ENCODE results near the gene KCNK1.
"Not testable (repeated sequence)": the region's sequence is repeated elsewhere in the genome, so short reads cannot be mapped to it uniquely, and the experiment has no call there.

Gene KCNK1

GRCh38 chr1:233608988-233609387 lies 4.9 kb upstream of the KCNK1 start:
- no peak for DNase-seq

DNA sequence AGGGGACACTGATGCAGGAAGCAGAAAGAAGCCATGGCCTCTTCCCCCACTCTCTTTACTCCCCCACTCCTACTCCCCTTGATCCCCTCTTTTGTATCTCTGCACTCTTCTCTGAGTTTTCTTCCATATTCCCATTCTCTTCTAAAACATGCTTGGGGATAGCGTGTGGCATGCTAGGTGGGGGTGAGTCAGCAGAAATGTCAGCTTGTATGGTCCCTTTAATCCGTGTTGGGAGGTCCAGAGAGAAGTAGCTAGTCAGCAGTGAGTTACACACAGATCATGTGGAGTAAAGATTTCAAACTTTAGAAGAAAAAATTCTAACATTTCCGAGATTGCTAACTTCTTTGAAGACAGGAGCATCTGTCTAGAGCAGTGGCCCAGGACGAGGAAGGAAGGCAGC lies 4.0 kb upstream of the KCNK1 start:
- no peak for DNase-seq

- DNase-seq: no peak
These were observed 3.3 kb upstream of the KCNK1 start for GRCh38 chr1:233610628-233611027.

- not testable (repeated sequence) for DNase-seq
These were observed 2.5 kb upstream of the KCNK1 start for GRCh38 chr1:233611363-233611762.

- DNase-seq: no peak
These were observed 352 bp downstream of the KCNK1 start for GRCh38 chr1:233614173-233614742.

DNA sequence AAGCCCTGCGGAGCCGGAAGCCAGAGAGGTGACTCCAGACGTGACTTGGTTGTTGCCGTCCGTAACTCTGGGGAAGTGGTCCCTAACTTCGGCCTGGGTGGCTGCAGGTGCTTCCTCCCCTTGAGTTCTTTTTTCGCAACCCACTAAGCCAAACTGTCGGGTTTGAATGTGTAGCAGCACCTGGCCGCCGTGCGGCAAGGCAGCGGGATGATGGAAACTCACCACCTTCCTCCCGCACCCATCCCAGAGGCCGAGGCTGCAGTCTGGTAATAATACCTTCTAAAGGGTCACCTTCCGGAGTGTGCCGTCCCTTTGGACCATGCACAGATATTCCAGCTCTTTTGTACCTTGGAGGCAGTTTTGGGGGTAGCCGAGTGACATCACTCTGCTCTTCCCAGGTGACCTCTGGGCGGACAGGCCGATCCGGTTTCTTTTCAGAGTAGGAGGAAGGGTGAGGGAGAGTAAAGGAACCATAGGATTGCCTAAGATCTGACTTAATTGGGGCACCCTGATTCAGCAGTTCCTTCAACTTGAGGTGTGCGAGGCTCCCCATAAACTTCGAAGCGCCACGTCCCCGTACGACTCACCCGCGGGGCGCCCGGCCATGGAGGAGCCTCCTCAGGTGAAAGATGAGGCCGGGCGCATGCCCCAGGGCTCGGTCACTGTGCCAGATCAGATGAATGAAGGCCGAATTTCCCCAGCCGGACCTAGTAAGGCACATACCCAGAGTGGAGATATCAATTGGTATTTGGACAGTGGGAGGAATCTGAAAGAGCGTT lies 1.0 kb downstream of the KCNK1 start:
- DNase-seq: no peak

GRCh38 chr1:233615571-233615970 lies 1.7 kb downstream of the KCNK1 start:
- no peak for DNase-seq

DNA sequence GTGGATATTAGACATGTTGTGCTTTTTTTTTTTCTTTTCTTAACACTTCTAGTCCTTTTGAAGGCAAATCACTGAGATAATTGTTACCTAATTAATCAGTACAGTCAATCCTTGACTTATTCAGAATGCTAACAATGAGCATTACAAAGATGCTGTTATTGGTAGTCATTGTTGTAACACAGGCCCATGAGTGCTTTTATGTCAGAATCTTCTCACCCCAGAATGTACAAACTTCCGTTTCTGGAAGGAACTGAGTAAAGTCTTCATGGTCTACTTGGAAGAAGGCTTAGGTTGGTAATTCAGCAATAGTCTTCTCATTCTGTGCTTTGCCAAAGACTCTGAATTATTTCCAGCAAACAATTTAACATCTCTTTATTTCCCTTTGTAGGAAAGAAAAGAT lies 3.1 kb downstream of the KCNK1 start:
- no peak for DNase-seq

GRCh38 chr1:233619414-233619813 lies 5.5 kb downstream of the KCNK1 start:
- not testable (repeated sequence) for DNase-seq

DNA sequence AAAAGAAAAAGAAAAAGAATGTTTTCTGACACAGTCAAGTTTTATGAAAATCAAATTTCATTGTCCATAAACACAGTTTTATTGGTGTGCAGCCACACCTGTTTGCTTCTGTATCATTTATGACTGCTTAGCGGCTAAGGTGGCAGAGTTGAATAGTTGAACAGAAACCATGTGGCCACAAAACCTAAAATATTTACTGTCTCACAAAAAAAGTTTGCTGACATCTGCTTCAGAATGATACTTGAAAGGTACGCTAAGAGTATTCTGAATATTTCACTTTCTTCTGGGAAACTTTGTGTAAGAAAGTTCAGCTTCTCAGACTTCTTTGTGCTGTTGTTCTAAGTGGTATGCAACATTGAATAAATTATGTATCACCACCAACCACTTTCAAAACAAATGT lies 6.2 kb downstream of the KCNK1 start:
- DNase-seq: no peak

DNA sequence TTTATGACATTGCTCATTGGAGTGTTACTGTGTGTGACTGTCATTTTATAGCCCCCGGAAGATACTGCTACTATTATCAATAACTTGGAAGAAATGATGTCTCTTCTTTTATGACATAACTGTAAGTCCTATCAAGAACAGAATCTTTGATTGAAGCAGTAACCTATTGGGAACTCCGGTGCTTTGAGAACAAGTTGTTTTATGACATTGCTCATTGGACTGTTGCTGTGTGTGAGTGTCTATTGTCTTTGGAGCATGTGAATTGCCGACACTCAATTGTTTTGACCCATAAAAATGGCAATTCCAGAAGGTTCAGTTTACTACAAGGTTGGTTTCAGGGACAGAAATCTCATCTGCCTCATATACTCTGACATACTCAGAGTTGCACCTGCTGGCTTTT lies 8.0 kb downstream of the KCNK1 start:
- DNase-seq: no peak

DNA sequence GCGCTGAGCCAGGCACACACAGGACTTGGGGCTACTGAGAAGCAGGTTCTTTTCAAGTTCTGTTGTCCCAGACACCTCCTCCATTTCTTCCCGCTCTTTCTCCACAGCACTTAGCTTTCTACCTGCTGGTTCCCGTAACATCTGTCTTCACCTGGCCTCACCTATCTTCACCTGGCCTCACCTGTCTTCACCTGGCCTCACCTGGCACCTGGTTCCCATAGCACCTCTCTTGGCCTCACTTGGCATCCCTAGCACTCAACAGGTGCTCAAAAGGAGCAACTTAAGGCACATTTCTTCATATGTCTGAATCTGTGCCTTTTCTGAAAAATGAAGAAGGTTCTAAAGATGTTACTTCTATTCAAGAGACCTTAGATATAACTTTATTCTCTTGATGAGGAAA lies 10.4 kb downstream of the KCNK1 start:
- no peak for DNase-seq

- no peak for DNase-seq
These were observed 11.2 kb downstream of the KCNK1 start for GRCh38 chr1:233625087-233625486.

GRCh38 chr1:233625510-233625981 lies 11.6 kb downstream of the KCNK1 start:
- DNase-seq: no peak

GRCh38 chr1:233627376-233627775 lies 13.5 kb downstream of the KCNK1 start:
- DNase-seq: no peak

GRCh38 chr1:233627823-233628222 lies 13.9 kb downstream of the KCNK1 start:
- DNase-seq: no peak

DNA sequence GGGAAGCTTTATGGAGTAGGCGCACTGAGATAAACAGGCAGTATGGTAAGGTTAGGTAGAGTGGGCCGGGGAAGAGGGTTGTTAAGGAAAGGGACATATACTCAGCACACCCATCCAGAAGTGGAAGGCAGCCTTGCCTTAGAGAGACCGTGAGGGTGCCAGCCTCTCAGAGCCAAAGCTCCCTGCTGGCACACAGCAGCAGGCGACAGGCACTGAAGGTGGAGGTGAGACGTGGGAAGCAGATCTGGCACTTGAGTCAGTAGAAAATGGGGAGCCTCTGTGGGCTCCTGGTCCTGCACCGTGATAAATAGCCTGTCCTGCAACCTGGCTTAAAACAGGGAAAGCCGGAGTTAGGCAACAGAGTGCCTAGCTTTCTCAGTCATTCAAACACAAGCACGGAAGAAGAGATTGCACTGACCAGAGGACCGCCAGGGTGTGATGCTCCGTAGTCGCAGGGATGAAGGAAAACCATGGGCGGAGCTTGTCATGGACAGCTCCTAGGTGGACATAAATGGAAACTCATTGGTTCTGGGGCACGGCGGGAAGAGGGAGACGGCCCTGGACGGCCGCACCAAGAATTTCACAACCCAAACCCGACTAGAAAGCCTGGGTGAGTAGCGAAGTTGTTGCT lies 15.5 kb downstream of the KCNK1 start:
- DNase-seq: no peak

DNA sequence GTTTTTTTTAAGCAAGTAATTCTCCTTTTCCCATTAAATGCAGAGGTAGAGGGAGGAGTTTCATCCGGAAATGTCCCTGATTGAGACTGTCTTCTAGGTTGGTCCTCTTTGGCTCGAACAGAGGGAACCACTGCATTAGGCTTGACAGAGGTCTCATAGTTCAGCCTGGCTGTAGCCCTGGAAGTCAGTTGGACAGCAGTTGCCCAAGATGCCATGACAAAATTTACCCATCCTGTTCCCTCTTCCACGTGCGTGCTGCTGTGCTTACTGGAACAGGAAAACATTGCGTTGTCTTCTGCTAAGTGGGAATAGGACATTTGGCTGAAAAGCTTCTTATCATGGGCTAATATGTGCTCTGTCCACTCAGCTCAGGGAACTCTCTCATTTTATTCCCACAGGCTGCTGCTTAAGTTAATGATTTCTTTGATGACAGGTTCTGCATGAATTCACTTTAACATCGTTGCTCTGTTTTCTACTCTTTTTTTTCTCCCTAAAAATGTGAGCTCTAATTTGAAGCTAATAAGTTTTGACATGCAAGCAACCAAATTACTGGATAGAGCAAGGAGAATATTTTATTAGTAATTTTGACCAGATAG lies 18.0 kb downstream of the KCNK1 start:
- no peak for DNase-seq

DNA sequence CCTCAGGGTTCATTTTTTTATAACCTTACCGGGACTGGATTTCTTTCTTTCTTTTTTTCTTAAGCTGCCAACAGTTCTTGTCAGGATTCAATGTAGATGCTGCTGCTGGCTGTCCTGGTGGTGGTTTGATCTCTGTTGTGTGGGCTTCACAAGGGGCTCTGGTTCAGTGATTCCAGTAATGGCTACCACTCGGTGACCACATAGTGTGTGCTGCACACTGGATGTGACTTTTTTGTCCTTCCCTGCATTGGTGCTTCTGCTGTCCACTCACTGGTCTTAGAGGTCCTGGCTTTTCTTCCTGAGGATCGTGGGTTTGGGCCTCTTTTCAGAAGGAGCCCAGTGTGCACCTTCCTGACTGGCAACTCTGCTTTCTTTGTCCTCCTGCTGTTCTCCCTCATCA lies 18.5 kb downstream of the KCNK1 start:
- DNase-seq: no peak

- DNase-seq: no peak
These were observed 22.0 kb downstream of the KCNK1 start for GRCh38 chr1:233635765-233636502.

- DNase-seq: no peak
These were observed 22.6 kb downstream of the KCNK1 start for GRCh38 chr1:233636503-233636877.

DNA sequence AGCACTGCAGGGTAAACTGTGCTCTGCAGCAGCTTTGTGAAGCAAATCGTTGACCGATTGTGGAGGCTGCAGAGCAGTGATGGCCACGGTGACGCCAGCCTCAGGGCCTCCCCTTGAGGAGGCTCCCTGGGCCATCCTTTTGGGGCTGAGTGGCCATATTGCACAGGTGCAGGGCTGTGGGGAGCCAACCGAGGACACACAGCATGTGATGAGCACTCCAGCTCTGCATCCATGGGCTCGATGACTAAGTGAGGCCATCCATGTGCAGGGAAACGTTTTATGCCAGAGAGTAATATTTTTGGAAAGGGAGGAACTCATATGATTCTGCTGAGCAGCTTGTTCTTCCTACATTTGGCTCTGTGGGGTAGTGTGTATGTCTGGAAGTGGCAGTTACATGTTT lies 24.6 kb downstream of the KCNK1 start:
- no peak for DNase-seq

- no peak for DNase-seq
These were observed 25.7 kb downstream of the KCNK1 start for GRCh38 chr1:233639611-233640010.

All from CD4-positive, alpha-beta T cell treated with Interleukin-4 for 4 hours (primary cell).